ENCODE measurements around the gene NTSR1.

NTSR1 gene

DNA sequence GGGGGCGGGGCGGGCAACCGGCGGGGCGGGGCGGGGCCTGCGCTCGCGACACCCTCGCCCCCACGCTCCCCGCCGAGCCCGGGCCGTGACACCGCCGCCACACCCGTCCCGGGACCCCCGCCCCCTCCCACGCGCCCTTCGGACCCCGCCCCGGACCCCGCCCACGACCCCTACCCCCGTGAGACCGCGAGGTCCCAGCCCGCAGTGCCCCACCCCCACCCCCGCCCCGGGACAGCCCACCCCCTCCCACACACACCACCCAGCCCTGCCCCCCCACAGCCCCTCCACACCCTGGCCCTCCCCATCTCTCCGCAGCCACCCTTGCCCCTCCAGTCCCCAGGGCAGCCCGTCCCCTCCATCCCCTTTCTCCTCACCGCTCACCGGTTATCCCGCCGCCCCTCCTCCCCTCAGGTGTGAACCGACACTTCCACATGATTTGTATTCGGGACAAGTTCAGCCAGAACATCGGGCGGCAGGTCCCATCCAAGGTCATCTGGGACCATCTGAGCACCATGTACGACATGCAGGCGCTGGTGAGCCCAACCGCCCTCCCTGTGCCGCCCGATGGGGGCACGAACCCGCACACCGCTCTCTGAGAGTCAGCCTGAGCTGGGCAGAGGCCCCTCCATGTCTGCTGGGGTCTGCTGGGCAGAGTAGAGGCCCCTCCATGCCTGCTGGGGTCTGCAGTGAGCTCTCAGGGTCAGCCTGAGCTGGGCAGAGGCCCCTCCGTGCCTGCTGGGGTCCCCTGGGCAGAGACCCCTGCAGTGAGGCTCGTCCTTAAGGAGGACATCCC lies 88.3 kb downstream of the NTSR1 start:
- peak overlapping the region; percentile 56 for H3K4me3 ChIP-seq (ENCODE audit: control insufficient read depth, low read depth, low read length)
- DNase-seq (ENCODE audit: low read depth): no peak
- TF ChIP-seq, protein P1, sequence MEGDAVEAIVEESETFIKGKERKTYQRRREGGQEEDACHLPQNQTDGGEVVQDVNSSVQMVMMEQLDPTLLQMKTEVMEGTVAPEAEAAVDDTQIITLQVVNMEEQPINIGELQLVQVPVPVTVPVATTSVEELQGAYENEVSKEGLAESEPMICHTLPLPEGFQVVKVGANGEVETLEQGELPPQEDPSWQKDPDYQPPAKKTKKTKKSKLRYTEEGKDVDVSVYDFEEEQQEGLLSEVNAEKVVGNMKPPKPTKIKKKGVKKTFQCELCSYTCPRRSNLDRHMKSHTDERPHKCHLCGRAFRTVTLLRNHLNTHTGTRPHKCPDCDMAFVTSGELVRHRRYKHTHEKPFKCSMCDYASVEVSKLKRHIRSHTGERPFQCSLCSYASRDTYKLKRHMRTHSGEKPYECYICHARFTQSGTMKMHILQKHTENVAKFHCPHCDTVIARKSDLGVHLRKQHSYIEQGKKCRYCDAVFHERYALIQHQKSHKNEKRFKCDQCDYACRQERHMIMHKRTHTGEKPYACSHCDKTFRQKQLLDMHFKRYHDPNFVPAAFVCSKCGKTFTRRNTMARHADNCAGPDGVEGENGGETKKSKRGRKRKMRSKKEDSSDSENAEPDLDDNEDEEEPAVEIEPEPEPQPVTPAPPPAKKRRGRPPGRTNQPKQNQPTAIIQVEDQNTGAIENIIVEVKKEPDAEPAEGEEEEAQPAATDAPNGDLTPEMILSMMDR (conservative IDR thresholded peaks at IDR 0.05; ENCODE audit: control insufficient read depth, insufficient read depth, low read depth, low read length): no peak

DNA sequence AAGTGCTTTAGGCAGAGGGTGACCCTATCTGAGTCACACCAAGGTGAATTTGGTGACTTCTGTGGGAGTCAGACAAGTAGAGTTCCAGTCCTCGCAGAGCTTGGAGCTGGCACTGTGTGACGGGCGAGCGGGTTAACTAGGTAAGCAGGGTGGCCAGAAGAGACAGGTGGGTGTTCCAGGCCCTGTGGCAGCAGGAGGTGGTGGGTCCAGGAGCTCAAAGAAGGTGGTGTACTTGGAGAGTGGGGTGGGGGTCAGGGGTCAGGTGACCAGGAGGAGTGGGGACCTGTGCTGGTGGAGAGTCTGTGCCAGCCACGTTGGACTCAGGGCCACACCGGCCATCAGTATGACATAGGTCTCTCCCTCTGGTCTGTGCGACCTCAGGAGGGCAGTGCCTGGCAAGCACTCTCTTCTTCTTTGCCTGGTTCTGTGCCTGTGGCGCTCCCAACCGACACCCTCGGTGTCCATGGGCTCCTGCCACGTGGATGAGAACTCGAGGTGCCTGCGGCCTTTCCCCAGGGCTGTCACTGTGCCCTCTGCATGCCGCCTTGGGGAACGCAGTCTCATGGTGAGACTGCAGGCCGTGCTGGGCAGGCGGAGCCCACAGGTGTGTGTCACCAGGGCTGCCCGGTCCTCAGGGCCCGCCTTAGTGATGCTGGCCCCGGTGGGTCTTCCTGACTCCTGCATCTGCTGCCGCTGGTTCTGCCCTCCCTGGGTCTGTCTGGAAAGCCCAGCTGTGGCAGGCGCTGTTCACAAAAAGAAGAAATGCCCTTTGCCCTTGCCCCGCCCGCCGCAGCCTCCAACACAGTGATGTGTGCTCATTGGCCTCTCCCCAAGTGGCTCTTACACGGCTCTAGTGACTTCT lies 89.3 kb downstream of the NTSR1 start:
- DNase-seq (ENCODE audit: low read depth): no peak
- no peak overlapping the region for H3K4me3 ChIP-seq (ENCODE audit: control insufficient read depth, low read depth, low read length)
- TF ChIP-seq, protein P1 (conservative IDR thresholded peaks at IDR 0.05; ENCODE audit: control insufficient read depth, insufficient read depth, low read depth, low read length): no peak

DNA sequence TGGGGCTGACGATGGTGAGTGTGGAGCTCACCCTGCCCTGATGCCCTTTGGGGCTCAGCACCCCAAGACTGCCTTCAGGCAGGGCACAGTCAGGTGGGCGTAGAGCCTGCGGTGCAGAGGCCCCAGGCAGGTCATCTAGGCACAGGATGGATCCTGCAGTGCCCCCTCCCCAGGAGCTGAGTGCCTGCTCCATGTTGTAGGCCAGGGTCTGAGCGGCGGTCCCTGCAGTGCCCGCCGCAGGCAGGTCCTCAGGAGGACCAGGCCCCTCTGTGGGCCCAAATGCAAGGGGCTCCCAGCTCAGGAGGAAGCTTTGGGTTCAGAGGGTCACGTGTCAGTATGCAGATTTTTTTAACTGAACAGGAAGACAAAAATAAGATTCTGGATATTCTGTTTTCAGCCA lies 90.4 kb downstream of the NTSR1 start:
- TF ChIP-seq, protein P1 (conservative IDR thresholded peaks at IDR 0.05; ENCODE audit: control insufficient read depth, insufficient read depth, low read depth, low read length): no peak
- no peak overlapping the region for H3K4me3 ChIP-seq (ENCODE audit: control insufficient read depth, low read depth, low read length)
- no peak for DNase-seq (ENCODE audit: low read depth)

DNA sequence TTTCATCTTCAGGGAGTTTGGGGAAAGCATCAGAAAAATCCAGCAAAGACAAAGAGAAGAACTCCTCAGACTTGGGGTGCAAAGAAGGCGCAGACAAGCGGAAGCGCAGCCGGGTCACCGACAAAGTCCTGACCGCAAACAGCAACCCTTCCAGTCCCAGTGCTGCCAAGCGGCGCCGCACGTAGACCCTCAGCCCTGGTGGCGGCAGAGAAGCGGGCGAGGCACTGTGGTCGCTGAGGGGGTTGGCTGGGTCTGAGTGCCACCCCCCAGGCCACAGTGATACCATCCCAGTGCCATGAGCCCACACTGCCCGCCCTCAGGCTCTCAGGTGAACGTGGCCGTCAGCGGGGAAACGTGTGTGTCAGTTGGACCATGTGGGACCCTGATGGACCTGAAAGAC lies 90.8 kb downstream of the NTSR1 start:
- no peak overlapping the region for H3K4me3 ChIP-seq (ENCODE audit: control insufficient read depth, low read depth, low read length)
- TF ChIP-seq, protein P1 (conservative IDR thresholded peaks at IDR 0.05; ENCODE audit: control insufficient read depth, insufficient read depth, low read depth, low read length): no peak
- DNase-seq (ENCODE audit: low read depth): no peak

DNA sequence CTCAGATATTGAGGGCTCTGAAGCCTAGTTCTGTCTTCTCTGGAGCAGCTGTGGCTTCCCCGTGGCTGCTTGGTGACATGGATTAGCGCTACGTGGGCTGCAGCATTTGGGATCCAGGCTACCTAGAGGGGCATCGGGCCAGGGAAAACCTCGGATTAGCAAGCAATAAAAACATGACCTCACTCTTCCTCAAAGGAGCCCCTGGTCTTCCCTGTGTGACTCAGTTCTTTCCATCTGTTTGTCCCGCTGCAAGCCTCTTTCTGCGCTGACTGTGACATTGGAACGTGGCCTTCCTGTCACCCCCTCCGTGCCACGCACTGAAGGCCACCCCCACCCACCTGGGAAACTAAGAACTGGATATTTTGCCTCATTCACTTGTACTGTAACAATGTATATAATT lies 91.2 kb downstream of the NTSR1 start:
- H3K4me3 ChIP-seq (ENCODE audit: control insufficient read depth, low read depth, low read length): no peak overlapping the region
- TF ChIP-seq, protein P1 (conservative IDR thresholded peaks at IDR 0.05; ENCODE audit: control insufficient read depth, insufficient read depth, low read depth, low read length): no peak
- DNase-seq (ENCODE audit: low read depth): no peak

DNA sequence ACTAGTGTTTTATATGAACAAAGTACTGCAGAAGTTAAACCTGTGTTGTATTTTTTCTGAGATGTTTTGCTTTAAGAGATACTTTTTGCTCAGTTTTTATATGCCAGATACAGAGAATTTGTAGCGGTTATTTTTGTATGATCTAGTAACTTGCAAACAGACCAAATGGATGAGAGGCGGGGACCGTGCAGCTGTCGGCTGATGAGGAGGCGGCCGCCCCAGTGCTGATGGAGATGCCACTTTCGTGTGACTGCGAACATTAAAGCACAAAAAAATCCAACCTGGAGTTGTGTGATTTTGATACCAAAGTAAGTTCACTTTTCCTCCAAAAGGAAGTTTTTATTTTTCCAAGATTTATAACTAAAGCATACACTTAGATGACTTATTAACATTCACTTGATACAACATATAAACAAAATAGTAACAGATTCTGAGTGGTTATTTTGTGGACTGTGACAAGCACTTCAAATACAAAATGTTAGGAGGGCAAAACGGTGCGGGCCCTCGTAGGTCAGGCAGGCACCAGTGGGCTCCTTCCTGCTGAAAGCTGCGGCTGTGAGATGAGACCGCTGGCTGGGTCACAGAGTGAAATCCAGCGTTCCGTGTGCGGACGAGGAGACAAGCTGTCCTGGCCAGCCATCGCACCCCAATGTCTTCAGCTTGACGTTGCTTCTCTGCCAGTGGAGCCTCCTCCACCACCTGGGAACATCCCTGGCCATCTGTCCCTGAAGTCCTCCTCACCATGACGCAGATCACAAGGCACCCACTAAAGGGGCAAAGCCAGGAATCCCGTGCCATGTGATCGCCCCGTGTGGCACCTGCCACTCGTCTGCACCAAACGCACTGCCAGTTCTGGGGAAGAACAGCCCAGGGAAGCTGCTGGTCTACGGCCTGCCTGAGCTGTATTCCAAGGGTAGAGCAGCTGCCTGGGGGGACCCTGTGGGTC lies 92.0 kb downstream of the NTSR1 start:
- TF ChIP-seq, protein P1 (conservative IDR thresholded peaks at IDR 0.05; ENCODE audit: control insufficient read depth, insufficient read depth, low read depth, low read length): no peak
- H3K4me3 ChIP-seq (ENCODE audit: control insufficient read depth, low read depth, low read length): no peak overlapping the region
- no peak for DNase-seq (ENCODE audit: low read depth)
